GM12874 (cell line): Measurements from ENCODE around the gene EDDM13.

ENCODE experiments used
- CTCF ChIP-seq: IDR thresholded peaks from 2 replicates; pipeline ENCODE4 v1.5.1; 2011; ENCODE audit warnings: low read depth, mild to moderate bottlenecking, control low read depth, low read length, moderate library complexity; ENCODE audit not compliant: insufficient read depth

The EDDM13 gene

GRCh38 chr19:56310462-56310861 lies 37.9 kb downstream of the EDDM13 start:
- no peak for TF ChIP-seq CTCF

DNA sequence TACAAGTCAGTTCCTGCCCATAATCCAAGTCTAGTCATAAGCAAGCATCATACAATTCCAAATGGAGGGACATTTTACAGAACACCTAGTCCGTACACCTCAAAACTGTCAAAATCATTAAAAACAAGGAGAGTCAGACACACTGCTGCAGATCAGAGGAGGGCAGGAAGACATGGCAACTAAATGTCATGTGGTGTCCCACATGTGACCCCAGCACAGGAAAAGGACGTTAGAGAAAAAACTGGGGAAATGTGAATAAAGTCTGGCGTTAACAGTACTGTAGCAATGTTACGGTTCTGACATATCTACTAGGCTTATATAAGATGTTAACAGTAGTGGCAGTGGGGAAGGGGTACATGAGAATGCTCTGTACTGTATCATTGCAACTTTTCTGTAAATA lies 39.8 kb downstream of the EDDM13 start:
- TF ChIP-seq CTCF = no peak

GRCh38 chr19:56312787-56313657 lies 40.5 kb downstream of the EDDM13 start:
- no peak for TF ChIP-seq CTCF

GRCh38 chr19:56314018-56314380 lies 41.5 kb downstream of the EDDM13 start:
- TF ChIP-seq CTCF = no peak

DNA sequence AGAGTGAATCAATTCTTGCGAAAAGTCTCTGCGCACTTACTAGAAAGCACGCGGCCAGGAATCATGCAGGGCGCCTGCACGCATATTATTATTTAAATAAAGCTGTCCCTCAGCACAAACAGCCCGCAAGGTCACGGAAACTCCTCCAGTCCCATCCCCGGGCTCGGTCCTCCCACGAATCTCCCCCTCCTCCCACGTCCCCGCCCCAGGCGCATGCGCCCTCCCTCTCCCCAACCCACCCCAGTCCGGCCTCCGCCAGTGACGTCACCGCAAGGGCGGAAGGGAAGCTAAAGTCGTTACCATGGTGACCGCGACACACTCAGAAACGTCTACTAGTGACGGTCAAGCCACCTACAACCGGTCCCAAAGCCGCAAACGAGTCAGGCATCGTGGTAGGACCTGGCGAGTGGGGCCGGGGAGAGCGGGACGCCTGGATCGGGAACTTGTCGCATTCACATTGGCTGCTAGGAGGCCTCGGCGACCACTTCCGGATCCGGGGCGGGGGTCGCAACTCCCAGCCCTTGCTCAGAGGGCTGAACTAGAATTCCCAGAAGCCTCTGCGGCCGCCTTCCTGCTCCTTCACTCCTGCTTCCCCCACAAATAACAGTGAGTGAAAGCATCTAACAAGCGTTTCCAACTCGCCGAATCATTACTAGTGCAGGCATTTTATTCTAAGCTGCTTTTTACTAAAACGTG lies 42.0 kb downstream of the EDDM13 start, which contains the start of gene ZSCAN5A:
Gene ZSCAN5A, minus strand, starts transcription at position 459 of the 696 bp plus-strand sequence. CDS start 89,793 bp downstream, outside the sequence.
- TF ChIP-seq CTCF = no peak

- no peak for TF ChIP-seq CTCF
Observed at GRCh38 chr19:56315077-56315828, 42.7 kb downstream of the EDDM13 start.

DNA sequence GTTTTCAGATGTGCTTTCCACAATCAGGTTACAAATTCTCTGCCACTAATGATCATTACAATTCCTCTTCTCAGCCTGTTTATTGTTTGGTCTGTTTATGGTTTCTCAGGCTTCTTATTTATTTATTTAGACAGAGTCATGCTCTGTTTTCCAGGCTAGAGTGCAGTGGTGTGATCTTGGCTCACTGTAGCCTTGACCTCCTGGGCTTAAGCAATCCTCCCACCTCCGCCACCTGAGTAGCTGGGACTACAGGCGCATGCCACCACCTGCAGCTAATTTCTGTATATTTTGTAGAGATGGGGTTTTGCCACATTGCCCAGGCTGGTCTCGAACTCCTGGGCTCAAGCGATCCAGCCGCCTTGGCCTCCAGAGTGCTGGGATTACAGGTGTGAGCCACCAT lies 44.2 kb downstream of the EDDM13 start:
- TF ChIP-seq CTCF = no peak
